HepG2 (cell line): ENCODE measurements around the gene DPAGT1. TPM values are rescaled to one million over a fixed set of nuclear protein-coding genes. Genes with fewer than 3 reads are reported as not detected.

Source experiments
- BRD4 ChIP-seq: sonication (generic); formaldehyde crosslinking; IDR thresholded peaks from 2 replicates; pipeline ENCODE4 v1.4.0; 2020; ENCODE audit warnings: missing genetic modification reagents
- FOXO4 ChIP-seq: sonication (generic); formaldehyde crosslinking; conservative IDR thresholded peaks from 2 replicates; pipeline ENCODE4 v1.8.1; 2023; ENCODE audit warnings: missing genetic modification reagents
- HNF4A ChIP-seq: sonication (generic); formaldehyde crosslinking; IDR thresholded peaks from 2 replicates; pipeline ENCODE4 v1.4.0; 2020; ENCODE audit warnings: missing genetic modification reagents
- KLF16 ChIP-seq, 2 experiments: sonication (generic) in 1 of 2; formaldehyde crosslinking in 1 of 2; IDR thresholded peaks; 2 replicates each; pipeline versions ENCODE4 v1.6.1 to v1.8.0; 2016 to 2023; ENCODE audit warnings: missing genetic modification reagents in 2 of 2, missing compliant biosample characterization in 1 of 2
- MED13 ChIP-seq: sonication (generic); formaldehyde crosslinking; IDR thresholded peaks from 2 replicates; pipeline ENCODE4 v1.5.0; 2020; ENCODE audit warnings: missing genetic modification reagents
- PBX3 ChIP-seq: sonication (generic); formaldehyde crosslinking; IDR thresholded peaks from 2 replicates; pipeline ENCODE4 v1.8.1; 2023; ENCODE audit warnings: missing genetic modification reagents, inconsistent platforms, borderline replicate concordance
- SALL2 ChIP-seq: sonication (generic); formaldehyde crosslinking; IDR thresholded peaks from 2 replicates; pipeline ENCODE4 v1.8.1; 2023; ENCODE audit warnings: mild to moderate bottlenecking, missing genetic modification reagents, inconsistent platforms
- SETDB1 ChIP-seq: sonication (generic); formaldehyde crosslinking; IDR thresholded peaks from 2 replicates; pipeline ENCODE4 v1.5.1; 2020; ENCODE audit warnings: missing genetic modification reagents, mild to moderate bottlenecking, borderline replicate concordance
- SP140L ChIP-seq: sonication (generic); formaldehyde crosslinking; IDR thresholded peaks from 2 replicates; pipeline ENCODE4 v1.4.0; 2020; ENCODE audit warnings: missing genetic modification reagents, borderline replicate concordance
- TCF7L2 ChIP-seq: IDR thresholded peaks from 2 replicates; pipeline ENCODE4 v1.6.1; 2011; ENCODE audit warnings: mild to moderate bottlenecking, low read depth, low read length, moderate library complexity
- THYN1 ChIP-seq: sonication (generic); formaldehyde crosslinking; IDR thresholded peaks from 2 replicates; pipeline ENCODE4 v1.8.1; 2023; ENCODE audit warnings: low read depth, mild to moderate bottlenecking, moderate library complexity, missing genetic modification reagents, borderline replicate concordance
- TMF1 ChIP-seq: sonication (generic); formaldehyde crosslinking; IDR thresholded peaks from 2 replicates; pipeline ENCODE4 v1.8.1; 2022; ENCODE audit warnings: low read depth, missing genetic modification reagents
- U2AF1 ChIP-seq: fragments of 200-400 bp; formaldehyde crosslinking; optimal IDR thresholded peaks from 2 replicates; pipeline ENCODE3; 2017; ENCODE audit warnings: mild to moderate bottlenecking, low read depth, low read length
- ZNF136 ChIP-seq: sonication (generic); formaldehyde crosslinking; IDR thresholded peaks from 2 replicates; pipeline ENCODE4 v1.8.1; 2022; ENCODE audit warnings: low read depth, mild to moderate bottlenecking, moderate library complexity, missing genetic modification reagents
- ZNF275 ChIP-seq: sonication (generic); formaldehyde crosslinking; IDR thresholded peaks from 2 replicates; pipeline ENCODE4 v1.8.0; 2022; ENCODE audit warnings: missing genetic modification reagents, mild to moderate bottlenecking, inconsistent platforms, borderline replicate concordance
- ZNF430 ChIP-seq: sonication (generic); formaldehyde crosslinking; IDR thresholded peaks from 2 replicates; pipeline ENCODE4 v1.9.0; 2021; ENCODE audit warnings: mild to moderate bottlenecking, missing genetic modification reagents
- ZNF501 ChIP-seq: sonication (generic); formaldehyde crosslinking; IDR thresholded peaks from 2 replicates; pipeline ENCODE4 v1.5.1; 2020; ENCODE audit warnings: mild to moderate bottlenecking, moderate library complexity, missing genetic modification reagents
- ZNF558 ChIP-seq: sonication (generic); formaldehyde crosslinking; IDR thresholded peaks from 2 replicates; pipeline ENCODE4 v1.9.0; 2022; ENCODE audit warnings: mild to moderate bottlenecking, missing genetic modification reagents, borderline replicate concordance
- ZNF691 ChIP-seq: sonication (generic); formaldehyde crosslinking; IDR thresholded peaks from 2 replicates; pipeline ENCODE4 v1.4.0; 2020; ENCODE audit warnings: missing genetic modification reagents, low read depth, mild to moderate bottlenecking, borderline replicate concordance
- ZNF788 ChIP-seq: sonication (generic); formaldehyde crosslinking; IDR thresholded peaks from 2 replicates; pipeline ENCODE4 v1.5.0; 2020; ENCODE audit warnings: mild to moderate bottlenecking, missing genetic modification reagents, borderline replicate concordance
- polyA plus RNA-seq, 8 experiments: library from polyadenylated mRNA; depleted of rRNA in 3 of 8; stranded (reverse) in 7 of 8; unstranded in 1 of 8; fragments of >200 nt; fragmentation: Illumina TruSeq in 4 of 8; extraction: Trizol in 4 of 8; gene quantifications; 2 replicates each; pipeline versions ENCODE4 v1.2.1 to v1.2.3, GENCODE V29; 2011 to 2016; ENCODE audit warnings: low read depth in 4 of 8, missing spikeins in 1 of 8, mixed read lengths in 1 of 8; ENCODE audit not compliant: insufficient read depth in 1 of 8
- total RNA-seq, 5 experiments: library from RNA; depleted of rRNA; stranded (reverse); fragments of >200 nt; fragmentation: Illumina TruSeq; extraction: Trizol; gene quantifications; 2 replicates each; pipeline ENCODE4 v1.2.3, GENCODE V29; 2016; ENCODE audit warnings: low read depth in 1 of 5

Gene DPAGT1
- total and polyA plus RNA-seq, 2 of the 13 experiments (the other 11 are each of a cell fraction or from before 2014, with no cell fraction given) = 37.6 to 70.7 TPM

DNA sequence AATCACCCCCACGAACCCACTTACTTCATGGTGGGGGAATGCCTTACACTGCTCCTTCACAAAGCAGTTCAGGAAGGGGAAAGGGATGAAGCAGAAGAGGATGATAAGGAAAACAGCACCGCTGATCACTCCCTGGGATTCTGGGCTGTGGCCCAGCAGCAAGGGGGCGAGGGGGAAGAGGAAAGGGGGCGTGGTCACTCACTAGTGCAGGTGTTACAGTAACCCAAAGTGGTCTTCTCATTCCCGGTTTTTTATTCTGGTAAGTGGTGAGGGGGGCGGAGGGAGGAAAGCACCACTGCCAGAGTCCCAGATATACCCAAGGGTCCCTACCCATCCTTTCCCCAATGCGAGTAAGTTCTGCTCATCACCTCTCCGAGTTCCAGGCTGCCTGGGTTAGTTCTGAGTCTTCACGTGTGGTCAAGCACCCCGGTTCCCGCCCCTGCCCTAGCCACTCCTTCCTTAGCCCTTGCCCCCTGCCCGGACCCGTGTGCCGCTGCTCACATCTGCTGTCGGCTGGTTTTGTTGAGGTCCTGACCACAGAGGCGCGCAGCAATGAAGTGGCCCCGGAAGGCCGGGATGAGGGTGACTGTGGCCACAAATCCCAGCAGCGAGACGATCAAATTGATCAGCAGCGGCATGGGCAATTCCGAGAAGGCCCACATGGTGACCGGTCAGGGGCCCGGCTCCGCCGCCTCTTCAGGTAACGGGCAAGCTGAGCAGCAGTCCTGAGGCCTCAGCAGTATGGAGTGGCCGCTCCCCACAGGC is 477 bp downstream of the DPAGT1 start (continued):
- TF ChIP-seq THYN1 (CRISPR knock-in tag) (no peak), HNF4A (CRISPR knock-in tag) (no peak), U2AF1 (peak; percentile 20), ZNF501 (CRISPR knock-in tag) (no peak), BRD4 (CRISPR knock-in tag) (no peak), SETDB1 (CRISPR knock-in tag) (0 out of 2 replicates have a peak, but pooled peaks have one; percentile 28), SP140L (no peak), TMF1 (0 out of 2 replicates have a peak, but pooled peaks have one; percentile 64), ZNF558 (no peak), ZNF430 (CRISPR knock-in tag) (no peak; the same call in 1 of the 2 replicates), ZNF691 (CRISPR knock-in tag) (no peak; the same call in 1 of the 2 replicates), SALL2 (CRISPR knock-in tag) (no peak), MED13 (CRISPR knock-in tag) (no peak), FOXO4 (CRISPR knock-in tag) (no peak), KLF16 (CRISPR knock-in tag; IDR thresholded peaks at IDR 0.05) (no peak), PBX3 (0 out of 2 replicates have a peak, but pooled peaks have one; percentile 53), ZNF788 (CRISPR knock-in tag) (no peak), ZNF136 (CRISPR knock-in tag) (peak; percentile 80; the same call in 1 of the 2 replicates), ZNF275 (CRISPR knock-in tag) (no peak), TCF7L2 (no peak)
